Measurements from ENCODE around the gene ICE2. TPM values are rescaled to one million over a fixed set of nuclear protein-coding genes. Genes with fewer than 3 reads are reported as not detected.

The ICE2 gene
- total RNA-seq, 4 donors from 2014 or later: 22.2 to 36.4 (median 26.2) TPM

DNA sequence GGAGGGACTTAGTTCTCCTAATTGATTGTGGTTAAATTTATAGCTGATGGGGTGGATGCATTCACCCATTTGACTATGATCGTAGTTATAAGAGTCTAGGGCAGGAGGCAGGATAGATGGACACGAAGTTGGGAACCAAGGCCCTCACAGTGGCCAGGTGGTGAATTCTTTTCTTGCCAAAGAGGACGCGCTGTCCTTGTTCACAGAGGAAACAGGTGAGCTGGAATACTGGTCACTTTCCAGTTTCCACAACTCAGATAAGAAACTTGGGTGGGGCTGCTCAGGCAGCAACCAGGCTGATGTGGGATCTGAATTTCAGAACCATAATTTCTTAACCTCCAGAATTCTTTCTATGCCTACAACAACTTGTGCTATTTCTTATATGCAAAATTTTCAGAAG, 34.0 kb upstream of the ICE2 start:
- ATAC-seq (ENCODE audit: low FRiP score): no peak
- no peak for TF ChIP-seq CTCF (IDR thresholded peaks at IDR 0.05)
- DNase-seq (ENCODE audit: low spot score): no peak

- DNase-seq (ENCODE audit: low spot score) (no peak), ATAC-seq (ENCODE audit: low FRiP score) (no peak)
- TF ChIP-seq CTCF (IDR thresholded peaks at IDR 0.05): no peak
These were observed 32.5 kb upstream of the ICE2 start for GRCh38 chr15:60511351-60512031.

GRCh38 chr15:60510006-60510405, 31.1 kb upstream of the ICE2 start:
- TF ChIP-seq CTCF (IDR thresholded peaks at IDR 0.05): no peak
- DNase-seq (ENCODE audit: low spot score): no peak
- no peak for ATAC-seq (ENCODE audit: low FRiP score)

- no peak for TF ChIP-seq CTCF (IDR thresholded peaks at IDR 0.05)
- ATAC-seq (ENCODE audit: low FRiP score) (no peak), DNase-seq (ENCODE audit: low spot score) (no peak)
These were observed 30.5 kb upstream of the ICE2 start for GRCh38 chr15:60509470-60509869.

DNA sequence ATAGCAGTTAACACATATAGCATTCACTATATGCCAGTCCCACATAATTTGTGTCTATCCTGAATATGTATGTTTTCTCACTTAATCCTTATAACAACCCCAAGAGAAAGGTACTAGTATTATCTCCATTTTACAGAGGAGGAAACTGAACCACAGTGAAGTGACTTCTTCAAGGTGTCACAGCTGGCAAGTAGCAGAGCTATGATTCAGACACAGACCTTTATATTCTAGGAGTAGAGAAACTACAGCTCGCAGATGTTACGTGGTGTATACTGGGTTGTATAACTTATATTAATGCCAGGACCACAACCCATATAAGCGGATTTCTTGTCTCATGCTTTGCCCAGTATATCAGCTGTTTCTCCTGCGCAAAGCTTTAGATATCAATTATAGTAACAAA, 29.5 kb upstream of the ICE2 start:
- DNase-seq (ENCODE audit: low spot score) (no peak), ATAC-seq (ENCODE audit: low FRiP score) (no peak)

DNA sequence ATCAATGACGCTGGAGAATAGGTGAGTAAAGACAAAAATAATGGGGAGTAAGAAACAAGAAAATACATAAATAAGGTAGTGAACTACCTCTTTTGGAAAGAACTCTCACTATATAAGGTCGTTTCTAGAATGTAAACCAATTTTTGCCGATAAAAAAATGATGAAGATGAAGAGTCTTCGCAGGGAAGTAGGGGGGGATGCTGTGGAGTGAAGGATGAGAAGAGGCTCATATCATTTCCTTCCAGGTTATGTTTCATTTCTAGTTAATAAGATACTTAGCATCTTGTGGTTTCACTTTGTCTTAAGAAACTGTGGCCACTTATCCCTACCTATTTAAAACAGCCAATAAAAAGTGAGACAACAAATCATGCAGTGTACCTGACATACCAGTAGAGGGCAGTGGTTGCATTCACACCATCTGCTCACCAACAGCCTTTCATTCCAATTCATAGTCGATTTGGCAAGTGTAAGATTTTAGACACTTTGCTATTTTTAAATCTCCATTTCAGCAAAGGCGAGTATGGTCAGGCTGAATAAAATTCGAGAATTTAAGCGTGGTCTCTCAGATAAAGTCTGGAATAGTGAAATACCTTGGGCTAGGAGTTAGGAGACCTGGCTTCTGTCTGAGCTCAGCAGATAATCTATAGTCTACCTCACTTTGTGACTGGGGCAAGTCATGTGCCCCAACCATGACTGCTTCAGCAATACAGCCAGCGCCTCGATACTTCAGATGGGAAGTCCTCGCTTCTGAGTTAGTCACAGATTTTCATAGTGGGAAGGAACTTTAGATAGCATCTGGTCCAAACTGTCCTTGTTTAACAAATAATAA, 28.9 kb upstream of the ICE2 start:
- no peak for DNase-seq (ENCODE audit: low spot score)
- peak in 2 of 3 donors; percentile 13 to 23 for TF ChIP-seq CTCF (IDR thresholded peaks at IDR 0.05)
- ATAC-seq (ENCODE audit: low FRiP score): peak; percentile 91

More for the DNA sequence above, 29.5 kb upstream of the ICE2 start:
- no peak for TF ChIP-seq CTCF (IDR thresholded peaks at IDR 0.05)
